Central memory CD4-positive, alpha-beta T cell (primary cell): Measurements from ENCODE around the gene PPARG.
"Not testable (repeated sequence)": the region's sequence is repeated elsewhere in the genome, so short reads cannot be mapped to it uniquely, and the experiment has no call there.

Experiments
- DNase-seq: peaks from one replicate; pipeline ENCODE4 v3.0.0; 2022

The PPARG gene

GRCh38 chr3:12465836-12466225, 177.0 kb downstream of the PPARG start:
- DNase-seq: no peak

GRCh38 chr3:12467746-12468145, 178.9 kb downstream of the PPARG start:
- no peak for DNase-seq

GRCh38 chr3:12468276-12468675, 179.4 kb downstream of the PPARG start:
- no peak for DNase-seq

- no peak for DNase-seq
Observed at GRCh38 chr3:12468757-12469156, 179.9 kb downstream of the PPARG start.

- DNase-seq: not testable (repeated sequence)
Observed at GRCh38 chr3:12469222-12469621, 180.4 kb downstream of the PPARG start.

- DNase-seq: no peak
Observed at GRCh38 chr3:12470111-12470510, 181.2 kb downstream of the PPARG start.

- DNase-seq: no peak
Observed at GRCh38 chr3:12470680-12471079, 181.8 kb downstream of the PPARG start.

GRCh38 chr3:12471241-12471640, 182.4 kb downstream of the PPARG start:
- DNase-seq: no peak

GRCh38 chr3:12472000-12472610, 183.2 kb downstream of the PPARG start:
- no peak for DNase-seq

GRCh38 chr3:12472796-12473195, 183.9 kb downstream of the PPARG start:
- no peak for DNase-seq

- DNase-seq: no peak
Observed at GRCh38 chr3:12473511-12473910, 184.6 kb downstream of the PPARG start.

- DNase-seq: no peak
Observed at GRCh38 chr3:12476238-12476897, 187.5 kb downstream of the PPARG start.

GRCh38 chr3:12477256-12477655, 188.4 kb downstream of the PPARG start:
- no peak for DNase-seq

GRCh38 chr3:12478326-12478725, 189.5 kb downstream of the PPARG start:
- DNase-seq: no peak

- not testable (repeated sequence) for DNase-seq
Observed at GRCh38 chr3:12479198-12479597, 190.3 kb downstream of the PPARG start.

GRCh38 chr3:12479919-12480427, 191.1 kb downstream of the PPARG start:
- DNase-seq: peak; percentile 43

- DNase-seq: no peak
Observed at GRCh38 chr3:12483410-12483809, 194.5 kb downstream of the PPARG start.

GRCh38 chr3:12483872-12484197, 195.0 kb downstream of the PPARG start:
- no peak for DNase-seq
